Adrenal gland (tissue), 12 donors: Measurements from ENCODE around the gene NEK8. TPM values are rescaled to one million over a fixed set of nuclear protein-coding genes. Genes with fewer than 3 reads are reported as not detected.

Experiments
- DNase-seq, 7 donors: peaks; one replicate each; pipeline ENCODE4 v3.0.0-alpha.2; 2019 to 2020
- H3K27ac ChIP-seq, 5 donors: fragments of 200-600 bp; sonication (generic) in 4 of 5; 1 replicate in 3 of 5; 2 replicates in 2 of 5; pipeline versions ENCODE4 v1.5.1 to v1.8.0; 2016 to 2020; ENCODE audit warnings: mild to moderate bottlenecking in 1 of 5
- H3K27me3 ChIP-seq: fragments of 200-600 bp; 2 replicates; pipeline ENCODE4 v1.8.0; 2021
- H3K36me3 ChIP-seq, 2 donors: fragments of 200-600 bp; replicated peaks in 1 of 2; 1 replicate in 1 of 2; 2 replicates in 1 of 2; pipeline versions ENCODE4 v1.5.1 to v1.8.0; 2018 to 2022
- H3K4me1 ChIP-seq, 2 donors: fragments of 200-600 bp; replicated peaks in 1 of 2; 1 replicate in 1 of 2; 2 replicates in 1 of 2; pipeline versions ENCODE4 v1.5.1 to v1.8.0; 2018 to 2021
- H3K4me3 ChIP-seq, 4 donors: fragments of 200-600 bp; sonication (generic) in 3 of 4; one replicate each; pipeline ENCODE4 v1.5.1; 2016 to 2018
- H3K9me3 ChIP-seq, 3 donors: fragments of 200-600 bp; sonication (generic) in 1 of 3; replicated peaks in 1 of 3; 1 replicate in 2 of 3; 2 replicates in 1 of 3; pipeline versions ENCODE4 v1.5.1 to v1.8.0; 2016 to 2021
- POLR2A ChIP-seq, 2 donors: fragments of 450-650 bp; IDR thresholded peaks; one replicate each; pipeline ENCODE4 v1.6.1; 2017; ENCODE audit warnings: antibody characterized with exemption in 2 of 2, mild to moderate bottlenecking in 2 of 2, moderate library complexity in 1 of 2
- WGBS, 4 donors: extraction: QIAGEN DNeasy Blood & Tissue Kit in 2 of 4; methylation state at CpG; one replicate each; pipeline versions ENCODE4 v1.1.5 to v1.1.7; 2013 to 2017; 5-methylcytosine and 5-hydroxymethylcytosine counted together
- intact Hi-C, 2 donors: fragments of 100-400 bp; cut with DNase I; formaldehyde crosslinking; loops; one replicate each; pipeline versions ENCODE4 v1.14.1 to v1.15.0; 2022 to 2023
- polyA plus RNA-seq, 3 donors: library from polyadenylated mRNA; stranded (reverse); fragments of 200-250 nt in 2 of 3; fragments of 350-450 nt in 1 of 3; fragmentation: Illumina TruSeq in 1 of 3; extraction: RNeasy Lipid Tissue Mini Kit (QIAGEN cat#74804) in 1 of 3; gene quantifications; one replicate each; pipeline ENCODE4 v1.2.3, GENCODE V29; 2013 to 2014
- total RNA-seq, 9 donors: library from RNA; depleted of rRNA in 4 of 9; stranded (reverse); fragments of >200 nt in 4 of 9; fragments of 120-200 nt in 1 of 9; fragmentation: NEBNext Ultra II Directional in 1 of 9; extraction: Animal tissue kit (Norgen Biotek cat#: 25700) in 1 of 9; gene quantifications; one replicate each; pipeline versions ENCODE4 v1.1.0 to v1.2.4, GENCODE V29; 2013 to 2023
- TF ChIP-seq, protein P1 (sequence below), 6 experiments: fragments of 450-650 bp in 4 of 6; fragments of 200-600 bp in 2 of 6; sonication (generic) in 1 of 6; IDR thresholded peaks; 1 replicate in 5 of 6; 2 replicates in 1 of 6; pipeline versions ENCODE4 v1.5.1 to v1.8.0; 2016 to 2021; ENCODE audit warnings: antibody characterized with exemption in 6 of 6, mild to moderate bottlenecking in 2 of 6, moderate library complexity in 1 of 6
- donor health status: healthy with polysubstance abuse.
- donor health status: Bipolar disorder and iron deficiency.
- donor health status: DM: yes; HTN: yes; CAD: no.
- donor health status: DM: no; HTN: no; CAD: no.
- donor health status: DM: no; HTN: no; CAD: no.
- donor health status: DM: yes; HTN: yes; CAD: no.

The NEK8 gene
- total and polyA plus RNA-seq, 12 donors: 0.54 to 11.9 (median 6.1) TPM

- WGBS, 4 donors: 77 to 85% (median 78%) methylated on average over 4 to 5 of the region's 5 CpGs
Measured at GRCh38 chr17:28705074-28705659, 23.4 kb upstream of the NEK8 start.

DNA sequence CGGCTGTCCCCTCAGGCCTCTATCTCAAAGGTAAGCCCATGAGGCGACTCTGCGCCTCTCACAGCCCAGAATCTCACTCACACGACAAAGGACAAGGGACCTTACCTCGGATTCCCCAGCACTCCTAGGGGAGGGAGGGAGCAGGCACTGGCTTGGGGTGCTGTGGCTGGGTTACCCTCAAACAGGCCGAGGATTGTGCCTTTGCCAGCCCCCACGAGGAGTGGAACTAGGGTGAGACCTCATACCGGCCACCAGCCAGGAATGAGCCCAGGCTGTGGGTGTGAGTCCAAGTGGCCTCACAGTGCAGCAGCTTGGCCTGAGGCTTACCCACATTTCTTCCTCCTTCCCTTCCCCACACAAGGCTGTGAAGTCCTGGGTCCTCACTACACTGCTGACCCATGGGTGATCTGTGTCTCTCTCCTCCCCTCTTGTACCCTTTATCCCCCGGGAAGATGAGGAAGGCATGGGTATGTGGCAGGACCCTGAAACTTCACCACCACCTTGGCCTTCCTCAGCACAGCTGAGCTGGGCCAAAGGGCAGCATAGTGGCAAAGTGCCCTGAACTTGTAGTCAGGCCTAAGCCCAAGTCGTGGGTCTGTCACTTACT is 22.8 kb upstream of the NEK8 start:
- H3K4me1 ChIP-seq: peaks cover 0 to 8% of the 10 kb centered on the region in 2 donors
- H3K27me3 ChIP-seq: no peaks in the 10 kb centered on the region
- H3K36me3 ChIP-seq: peaks cover 0 to 26% of the 10 kb centered on the region in 2 donors
- 56 to 72% (median 66%) methylated on average over 5 to 10 of the region's 10 CpGs for WGBS, 4 donors
- H3K27ac ChIP-seq: no peak overlapping the region
- no peaks in the 10 kb centered on the region for H3K9me3 ChIP-seq
- TF ChIP-seq POLR2A (IDR thresholded peaks at IDR 0.05): no peak
- TF ChIP-seq, protein P1, sequence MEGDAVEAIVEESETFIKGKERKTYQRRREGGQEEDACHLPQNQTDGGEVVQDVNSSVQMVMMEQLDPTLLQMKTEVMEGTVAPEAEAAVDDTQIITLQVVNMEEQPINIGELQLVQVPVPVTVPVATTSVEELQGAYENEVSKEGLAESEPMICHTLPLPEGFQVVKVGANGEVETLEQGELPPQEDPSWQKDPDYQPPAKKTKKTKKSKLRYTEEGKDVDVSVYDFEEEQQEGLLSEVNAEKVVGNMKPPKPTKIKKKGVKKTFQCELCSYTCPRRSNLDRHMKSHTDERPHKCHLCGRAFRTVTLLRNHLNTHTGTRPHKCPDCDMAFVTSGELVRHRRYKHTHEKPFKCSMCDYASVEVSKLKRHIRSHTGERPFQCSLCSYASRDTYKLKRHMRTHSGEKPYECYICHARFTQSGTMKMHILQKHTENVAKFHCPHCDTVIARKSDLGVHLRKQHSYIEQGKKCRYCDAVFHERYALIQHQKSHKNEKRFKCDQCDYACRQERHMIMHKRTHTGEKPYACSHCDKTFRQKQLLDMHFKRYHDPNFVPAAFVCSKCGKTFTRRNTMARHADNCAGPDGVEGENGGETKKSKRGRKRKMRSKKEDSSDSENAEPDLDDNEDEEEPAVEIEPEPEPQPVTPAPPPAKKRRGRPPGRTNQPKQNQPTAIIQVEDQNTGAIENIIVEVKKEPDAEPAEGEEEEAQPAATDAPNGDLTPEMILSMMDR (IDR thresholded peaks at IDR 0.05): no peak
- DNase-seq: no peak
- intact Hi-C loops: loop anchor here in 1 of 2 donors (10.0 kb wide), 1 partner anchor 51 kb away; no protein-coding TSS in a partner anchor
- no peak overlapping the region for H3K4me3 ChIP-seq

More at GRCh38 chr17:28705074-28705659, 23.4 kb upstream of the NEK8 start:
- no peaks in the 10 kb centered on the region for H3K9me3 ChIP-seq
- peaks cover 0 to 33% of the 10 kb centered on the region in 2 donors for H3K36me3 ChIP-seq
- no peak overlapping the region for H3K4me3 ChIP-seq
- TF ChIP-seq, protein P1 (IDR thresholded peaks at IDR 0.05): no peak
- no peak for TF ChIP-seq POLR2A (IDR thresholded peaks at IDR 0.05)
- H3K27ac ChIP-seq: no peak overlapping the region
- peaks cover 0 to 3% of the 10 kb centered on the region in 2 donors for H3K4me1 ChIP-seq
- DNase-seq: no peak
- no peaks in the 10 kb centered on the region for H3K27me3 ChIP-seq
- intact Hi-C loops: loop anchor here in 1 of 2 donors (10.0 kb wide), 1 partner anchor 50 kb away; no protein-coding TSS in a partner anchor

DNA sequence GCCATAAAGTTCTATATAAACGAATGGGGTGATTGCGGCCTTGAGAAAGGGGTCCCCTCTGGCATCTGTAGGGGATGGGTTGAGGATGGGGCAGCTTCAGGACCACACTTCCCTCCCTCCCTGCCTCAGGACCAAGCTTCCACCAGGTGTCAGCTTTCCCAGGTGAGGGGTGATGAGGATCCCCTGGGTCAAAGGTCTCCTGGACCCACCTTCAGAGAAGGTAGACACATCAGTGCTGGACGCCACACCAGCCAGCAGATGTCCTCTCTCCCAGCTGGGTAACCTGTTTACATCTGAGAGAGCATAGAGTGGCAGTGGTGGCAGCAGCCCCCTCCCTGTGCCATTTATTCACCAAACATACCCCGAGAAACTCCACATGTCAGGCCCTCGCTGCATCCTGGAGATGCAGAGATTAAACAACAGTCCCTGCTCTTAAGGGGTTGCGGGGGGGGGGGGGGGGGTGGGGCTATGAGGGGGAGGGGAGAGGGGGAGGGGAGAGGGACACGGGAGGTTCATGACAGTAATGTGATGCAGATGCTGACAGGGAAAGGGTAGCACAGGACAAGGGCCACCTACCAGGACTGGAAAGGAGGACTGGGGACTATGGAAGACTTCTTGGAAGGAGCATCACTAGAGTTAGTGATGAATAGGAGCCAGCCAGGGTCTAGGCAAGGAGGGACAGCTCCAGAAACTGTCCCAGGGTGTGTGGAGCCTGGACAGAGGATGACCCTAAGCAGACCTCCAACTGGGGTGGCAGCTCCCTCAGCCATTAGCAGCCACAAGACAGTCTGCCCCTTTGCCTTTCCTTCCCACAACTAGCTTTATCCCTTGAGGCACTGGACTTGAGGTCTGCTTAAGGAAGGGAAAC is 21.9 kb upstream of the NEK8 start:
- Histone ChIP-seq H3K4me3 (no peak overlapping the region), H3K36me3 (peaks cover 0 to 18% of the 10 kb centered on the region in 2 donors), H3K27ac (no peak overlapping the region), H3K4me1 (peaks cover 5 to 12% of the 10 kb centered on the region in 2 donors), H3K9me3 (no peaks in the 10 kb centered on the region), H3K27me3 (no peaks in the 10 kb centered on the region)
- no peak for DNase-seq
- 49 to 76% (median 60%) methylated on average over 2 to 6 of the region's 7 CpGs for WGBS, 4 donors
- no peak for TF ChIP-seq POLR2A (IDR thresholded peaks at IDR 0.05)
- TF ChIP-seq, protein P1 (IDR thresholded peaks at IDR 0.05): no peak
- intact Hi-C loops: loop anchor here in 1 of 2 donors (10.0 kb wide), 1 partner anchor 52 kb away; no protein-coding TSS in a partner anchor

- Histone ChIP-seq H3K9me3 (no peaks in the 10 kb centered on the region), H3K36me3 (peaks cover 0 to 11% of the 10 kb centered on the region in 2 donors), H3K27ac (no peak overlapping the region), H3K4me3 (no peak overlapping the region), H3K27me3 (no peaks in the 10 kb centered on the region), H3K4me1 (peaks cover 8 to 14% of the 10 kb centered on the region in 2 donors)
- DNase-seq: no peak
- intact Hi-C loops: loop anchor here in 1 of 2 donors (10.0 kb wide), 1 partner anchor 53 kb away; no protein-coding TSS in a partner anchor
- TF ChIP-seq, protein P1 (IDR thresholded peaks at IDR 0.05): no peak
- TF ChIP-seq POLR2A (IDR thresholded peaks at IDR 0.05): no peak
- 83 to 95% (median 92%) methylated on average over 2 of the region's 2 CpGs for WGBS, 4 donors
Measured at GRCh38 chr17:28707339-28707720, 21.3 kb upstream of the NEK8 start.
